ENCODE measurements around the gene SAFB.

The SAFB gene

DNA sequence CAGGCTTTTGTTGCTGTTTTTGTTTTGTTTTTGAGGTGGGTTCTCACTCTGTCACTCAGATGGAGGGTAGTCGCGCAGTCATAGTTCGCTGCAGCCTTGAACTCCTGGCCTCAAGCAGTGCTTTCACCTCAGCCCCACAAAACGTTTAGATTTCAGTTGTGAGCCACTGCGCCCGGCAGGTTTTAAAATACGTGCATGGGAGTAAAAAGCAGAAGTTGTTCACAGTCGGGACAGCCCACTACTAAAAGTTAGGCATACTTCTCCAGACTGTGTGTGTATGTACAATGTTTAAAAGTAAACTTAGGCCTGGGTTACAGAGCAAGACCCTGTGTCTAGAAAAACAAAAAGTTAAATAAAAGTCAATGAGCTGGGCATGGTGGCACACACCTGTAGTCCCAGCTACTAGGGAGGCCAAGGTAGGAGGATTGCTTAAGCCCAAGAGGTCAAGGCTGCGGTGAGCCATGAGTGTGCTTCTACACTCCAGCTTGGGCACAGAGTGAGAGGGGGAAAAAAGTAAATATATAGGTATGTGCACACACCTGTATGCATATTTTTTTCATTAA, 6.1 kb downstream of the SAFB start:
- no peak for DNase-seq

DNA sequence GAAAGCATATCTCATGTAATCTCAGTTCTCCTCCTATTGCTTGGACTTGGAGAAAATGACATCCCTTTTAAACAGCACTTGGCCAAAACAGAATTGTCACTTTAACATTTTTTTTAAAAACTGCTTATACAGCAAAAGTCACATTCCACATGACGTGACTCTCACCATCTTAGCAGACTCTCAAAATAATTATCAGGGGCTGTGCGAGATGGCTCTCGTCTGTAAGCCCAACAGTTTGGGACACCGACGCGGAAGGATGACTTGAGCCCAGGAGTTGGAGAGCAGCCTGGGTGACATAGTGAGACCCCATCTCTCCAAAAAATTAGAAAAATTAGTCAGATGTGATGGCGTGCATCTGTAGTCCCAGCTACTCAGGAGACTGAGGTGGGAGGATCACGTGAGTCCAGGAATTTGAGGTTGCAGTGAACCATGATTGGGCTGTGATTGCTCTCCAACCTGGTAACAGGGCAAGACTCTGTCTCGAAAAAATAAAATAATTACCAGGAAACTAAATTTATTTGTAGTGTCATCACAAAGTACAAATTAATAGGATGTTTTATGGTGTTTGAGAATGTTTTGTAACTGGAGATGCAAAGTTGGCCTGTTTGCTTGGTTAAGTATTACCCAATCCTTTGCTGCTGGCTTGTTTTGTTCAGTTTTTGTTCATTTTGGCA, 8.8 kb downstream of the SAFB start:
- no peak for DNase-seq

DNA sequence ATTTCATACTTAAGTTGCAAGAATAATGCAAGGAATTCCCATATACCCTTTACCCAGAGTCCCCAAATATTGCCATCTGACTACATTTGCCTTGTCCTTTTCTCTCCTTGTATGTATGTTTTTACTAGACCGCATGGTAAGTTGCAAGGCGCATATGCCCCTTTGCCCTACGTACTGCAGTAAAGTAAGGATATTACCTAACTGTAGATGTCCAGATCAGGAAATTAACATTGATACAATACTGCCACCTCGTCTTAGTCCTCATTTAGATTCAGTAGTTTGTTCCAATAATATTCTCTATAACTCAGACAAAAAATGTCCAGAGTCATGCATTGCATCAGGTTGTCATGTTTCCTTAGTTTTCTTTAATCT, 9.3 kb downstream of the SAFB start:
- no peak for DNase-seq

DNA sequence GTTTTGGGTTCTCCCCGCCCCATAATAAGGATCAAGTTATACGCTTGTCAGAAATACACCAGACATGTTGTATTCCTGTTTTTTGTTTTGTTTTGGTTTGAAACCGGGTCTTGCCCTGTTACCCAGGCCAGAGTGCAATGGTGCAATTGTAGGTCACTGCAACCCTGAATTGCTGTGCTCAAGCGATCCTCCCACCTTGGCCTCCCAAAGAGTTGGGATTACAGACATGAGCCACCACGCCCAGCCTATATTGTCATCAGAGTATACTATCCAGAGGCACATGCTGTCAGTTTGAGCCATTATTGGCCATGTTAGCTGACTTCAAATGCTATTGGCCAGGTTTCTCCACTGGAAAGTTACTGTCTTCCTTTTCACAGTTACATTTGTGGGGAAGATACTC, 9.8 kb downstream of the SAFB start:
- no peak for DNase-seq

DNA sequence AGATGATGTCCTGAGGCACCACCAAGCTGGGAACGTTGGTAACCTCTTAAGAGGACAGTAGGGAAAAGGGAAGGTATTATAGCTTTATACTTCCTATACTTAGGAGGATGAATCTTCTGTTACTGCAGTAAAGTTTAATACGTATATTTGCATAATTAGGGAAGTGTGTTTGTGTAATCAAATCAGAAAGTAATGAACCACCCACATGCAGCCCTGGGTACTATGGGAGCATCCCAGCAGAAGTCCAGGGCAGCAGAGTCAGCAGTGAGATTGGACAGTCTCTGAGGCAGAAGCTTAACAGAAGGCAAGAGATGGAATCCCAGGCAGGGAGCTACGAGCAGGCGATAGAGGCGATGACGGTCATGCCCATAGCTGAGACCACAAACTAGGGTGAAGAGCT, 12.5 kb downstream of the SAFB start:
- DNase-seq, result no peak

DNA sequence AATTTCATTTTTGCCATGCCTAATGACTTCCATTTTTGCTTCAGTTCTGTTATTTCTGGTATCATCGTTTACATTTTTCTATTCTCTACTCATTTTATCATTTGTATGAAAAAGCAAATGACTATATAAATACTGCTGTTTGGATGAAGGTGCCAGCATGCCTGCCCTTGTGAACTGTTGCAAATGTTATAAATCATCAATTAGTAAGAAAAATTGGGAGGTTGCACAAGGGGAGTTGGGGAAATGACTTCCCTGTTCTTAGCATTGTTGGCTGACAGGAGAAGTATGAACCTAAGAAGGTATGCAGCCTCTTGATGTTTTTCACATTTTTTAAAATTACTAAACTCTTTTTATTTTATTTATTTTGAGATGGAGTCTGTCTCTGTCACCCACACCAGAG, 15.1 kb downstream of the SAFB start:
- DNase-seq, result no peak

DNA sequence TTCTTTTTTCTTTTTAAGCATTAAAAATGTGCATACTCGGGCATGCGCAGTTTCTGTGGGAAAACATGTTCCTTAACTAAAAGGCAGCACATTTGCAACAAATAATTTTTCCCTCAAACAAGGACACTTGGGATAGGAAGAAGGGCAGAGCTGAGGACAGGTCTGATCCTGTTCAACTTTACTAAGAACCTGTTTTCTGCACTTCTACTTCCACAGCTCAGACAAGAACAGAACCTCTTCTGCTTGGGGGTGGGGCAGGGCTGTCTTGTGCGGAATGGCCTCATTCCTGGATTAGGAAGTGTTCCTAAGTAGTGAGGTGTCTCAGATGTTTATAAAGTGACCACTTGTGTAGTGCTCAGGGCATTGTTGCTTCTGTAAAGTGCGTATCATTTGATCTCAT, 18.3 kb downstream of the SAFB start:
- DNase-seq, result no peak

DNA sequence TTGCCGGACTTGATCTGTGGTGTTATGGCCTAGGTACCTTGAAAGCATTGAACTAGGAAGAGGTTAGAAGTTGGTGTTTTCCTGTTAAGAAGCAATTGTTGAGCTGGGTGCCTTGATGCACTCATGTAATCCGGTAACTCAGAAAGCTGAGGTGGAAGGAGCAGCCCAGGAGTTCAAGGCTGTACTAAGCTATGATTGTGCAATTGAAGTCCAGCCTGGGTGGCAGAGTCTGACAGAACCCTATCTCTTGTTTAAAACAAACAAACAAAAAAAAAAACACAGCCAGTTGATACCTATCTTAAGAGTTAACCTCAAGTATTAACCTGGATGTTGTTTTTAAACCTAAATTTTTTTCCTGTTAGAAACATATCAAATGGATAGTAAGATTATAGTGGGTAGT, 19.3 kb downstream of the SAFB start:
- no peak for DNase-seq

DNA sequence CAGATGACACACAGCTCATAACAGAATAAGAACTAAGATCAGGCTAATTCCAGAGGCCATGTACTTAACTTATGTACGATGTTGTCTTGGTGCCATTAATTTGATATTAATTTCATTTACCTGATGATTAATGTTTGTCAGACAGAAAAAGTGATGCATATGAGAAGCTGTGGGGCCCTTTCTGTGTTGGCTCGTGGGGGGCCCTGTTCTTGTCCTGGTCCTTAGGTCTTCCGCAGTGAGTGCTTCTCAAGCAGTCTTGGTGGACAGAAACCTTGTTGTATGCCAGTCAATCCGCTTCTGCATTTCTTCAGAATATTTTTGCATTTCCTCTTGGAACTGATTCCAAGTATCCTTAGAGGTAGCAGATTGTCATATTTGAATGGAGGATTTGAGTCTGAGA, 20.2 kb downstream of the SAFB start:
- no peak for DNase-seq

DNA sequence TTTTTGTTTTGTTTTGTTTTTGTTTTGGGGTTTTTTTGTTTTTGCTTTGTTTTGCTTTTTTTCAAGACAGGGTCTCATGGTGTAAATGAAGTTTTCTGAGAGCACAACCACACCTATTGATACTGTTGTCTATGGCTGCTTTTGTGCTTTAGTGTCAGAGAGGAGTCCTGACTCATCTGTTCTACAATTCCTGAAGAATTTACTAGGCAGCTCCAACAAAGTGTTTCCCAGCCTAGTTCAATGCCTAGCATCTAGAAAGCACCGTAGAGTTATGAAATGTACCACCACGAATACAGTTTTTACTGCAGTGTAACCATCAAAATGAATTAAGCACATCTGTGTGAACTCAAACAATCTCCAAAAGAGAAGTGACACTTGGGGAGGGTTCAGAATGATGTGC, 21.2 kb downstream of the SAFB start:
- DNase-seq, result no peak

DNA sequence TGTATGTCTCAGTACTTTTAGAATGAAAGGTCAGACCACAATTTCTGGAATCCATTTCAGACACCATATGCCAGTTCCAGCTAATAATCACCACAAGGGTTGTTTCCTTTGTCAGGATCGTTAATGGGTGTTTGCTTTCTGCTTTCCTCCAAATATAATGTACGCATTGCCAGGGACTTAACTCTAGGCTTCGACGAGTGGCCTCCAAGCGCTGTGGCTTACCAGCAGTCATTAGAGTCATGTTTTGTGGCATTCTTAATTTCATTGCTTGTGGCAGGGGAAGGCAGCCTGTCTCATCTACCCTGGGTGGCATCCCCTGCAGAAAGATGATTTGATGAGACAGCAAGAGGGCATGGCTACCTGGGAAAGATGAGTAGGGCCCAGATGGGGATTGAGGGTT, 22.5 kb downstream of the SAFB start:
- DNase-seq, result no peak

DNA sequence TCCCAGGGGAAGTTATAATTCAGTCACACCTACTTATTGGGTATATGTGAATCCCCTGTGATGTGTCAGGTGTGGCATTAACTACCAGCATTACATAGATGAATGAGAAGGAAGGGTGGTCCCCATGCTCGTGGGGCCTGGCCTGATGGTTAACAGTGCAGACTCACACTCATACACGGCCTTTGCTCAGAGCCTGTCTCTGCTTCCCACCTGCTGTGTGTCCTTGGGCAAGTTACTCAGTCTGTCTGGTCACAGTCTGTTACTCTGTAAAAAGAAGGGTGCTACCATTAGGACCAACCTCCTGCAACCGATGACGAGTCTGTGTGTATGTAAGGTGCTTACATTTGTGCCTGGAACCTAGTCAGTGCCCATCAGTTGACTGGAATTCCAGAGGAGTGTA, 23.8 kb downstream of the SAFB start:
- DNase-seq, result no peak

DNA sequence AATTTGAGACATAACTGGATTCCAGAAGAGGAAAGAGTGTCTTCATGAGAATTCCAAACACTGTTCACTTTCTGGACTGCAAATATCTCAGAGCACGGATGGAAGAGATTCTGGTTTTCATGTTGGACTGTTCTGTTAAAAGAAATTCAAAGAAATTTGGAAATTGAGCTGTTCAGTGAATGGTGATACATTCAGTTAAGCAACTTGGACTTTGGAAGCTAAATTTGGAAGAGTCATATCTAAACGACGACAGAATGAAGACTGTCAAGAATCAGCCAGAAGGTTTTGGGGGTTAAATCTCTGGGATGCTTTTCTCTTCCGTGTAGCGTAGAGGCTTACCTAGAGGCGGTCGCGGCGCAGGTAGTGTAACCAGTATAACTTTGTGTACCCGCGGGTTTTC, 25.6 kb downstream of the SAFB start:
- no peak for DNase-seq

DNA sequence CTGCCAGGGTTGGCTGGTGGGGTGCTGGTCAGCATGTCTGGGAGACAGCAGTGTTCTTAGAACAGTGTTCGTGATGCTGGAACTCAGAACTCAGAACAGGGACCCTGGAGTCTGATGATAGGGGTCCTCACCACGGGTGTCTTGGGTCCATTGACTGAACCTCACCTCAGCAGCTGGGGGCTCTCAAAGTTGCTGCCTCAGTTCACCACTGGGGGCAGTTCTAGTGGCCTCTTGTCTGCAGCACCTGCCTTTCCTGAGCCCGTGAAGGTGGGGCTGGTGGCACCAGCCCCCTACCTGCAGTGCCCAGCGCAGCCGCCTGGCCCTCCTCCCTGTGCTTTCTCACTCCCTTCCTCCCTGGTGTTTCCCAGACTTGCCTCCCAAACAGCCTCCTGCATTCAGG, 28.5 kb downstream of the SAFB start:
- no peak for DNase-seq

DNA sequence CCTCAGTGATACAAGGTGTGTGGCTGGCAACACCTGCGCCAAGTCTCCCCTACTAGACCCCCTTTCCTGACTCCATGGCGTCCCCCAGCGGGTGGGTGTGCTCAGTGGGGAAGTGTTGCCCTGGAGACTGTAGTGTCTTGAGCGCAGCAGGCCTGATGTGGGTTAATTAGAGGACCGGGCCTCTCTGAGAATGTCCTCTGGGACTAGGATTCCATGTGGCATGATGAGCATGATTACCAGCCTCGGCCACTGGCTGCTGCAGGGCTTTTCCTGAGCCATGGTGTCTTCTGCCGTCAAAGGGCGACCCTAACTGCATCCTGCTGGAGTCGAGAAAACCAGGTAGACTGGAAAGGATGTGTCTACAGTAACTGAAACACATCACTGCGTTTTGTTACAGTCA, 29.4 kb downstream of the SAFB start:
- DNase-seq, result no peak

DNA sequence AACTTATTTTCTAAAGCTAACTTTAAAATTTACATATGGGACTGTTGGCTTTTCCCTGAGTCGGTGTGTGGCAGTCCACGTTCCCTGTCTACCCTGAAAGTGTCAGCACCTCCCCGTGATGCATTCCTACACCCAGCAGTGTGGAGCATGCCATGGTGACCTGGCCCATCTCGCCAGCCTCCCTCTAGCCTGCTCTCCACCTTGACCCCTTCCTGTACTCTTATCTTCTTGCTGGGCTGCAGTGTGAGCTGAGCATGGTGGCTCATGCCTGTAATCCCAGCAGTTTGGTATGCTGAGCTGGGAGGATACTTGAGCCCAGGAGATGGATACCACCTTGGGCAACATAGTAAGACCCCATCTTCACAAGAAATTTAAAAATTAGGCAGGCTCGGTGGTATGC, 32.0 kb downstream of the SAFB start:
- DNase-seq, result no peak

DNA sequence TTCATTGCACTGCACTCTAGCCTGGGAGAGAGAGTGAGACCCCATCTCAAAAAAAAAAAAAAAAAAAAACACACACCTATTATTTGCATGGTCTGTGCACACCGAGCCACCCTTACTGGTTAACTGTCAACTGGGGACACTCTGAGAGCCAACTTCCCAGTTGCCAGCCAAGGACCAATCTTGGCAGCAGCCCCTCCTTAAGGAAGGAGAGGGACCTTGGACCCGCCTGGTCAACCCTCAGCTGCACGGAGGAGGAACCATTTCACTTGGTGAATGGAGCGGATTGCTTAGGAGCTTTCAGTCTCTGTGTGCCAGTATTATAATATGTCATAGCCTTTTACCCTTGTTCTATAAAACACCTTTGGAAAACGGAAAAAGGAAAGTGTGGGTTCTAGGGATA, 32.5 kb downstream of the SAFB start:
- no peak for DNase-seq

DNA sequence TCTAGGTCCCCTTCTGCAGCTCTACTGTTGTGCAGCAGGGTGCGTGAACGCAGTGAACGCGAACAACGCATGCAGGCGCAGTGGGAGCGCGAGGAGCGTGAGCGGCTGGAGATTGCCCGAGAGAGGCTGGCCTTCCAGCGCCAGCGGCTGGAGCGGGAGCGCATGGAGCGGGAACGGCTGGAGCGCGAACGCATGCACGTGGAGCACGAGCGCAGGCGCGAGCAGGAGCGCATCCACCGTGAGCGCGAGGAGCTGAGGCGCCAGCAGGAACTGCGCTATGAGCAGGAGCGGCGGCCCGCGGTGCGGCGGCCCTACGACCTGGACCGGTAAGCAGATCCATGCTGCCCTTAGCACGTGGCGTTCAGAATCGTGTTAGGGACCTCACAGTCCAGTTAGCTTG, 38.6 kb downstream of the SAFB start:
- no peak for DNase-seq

DNA sequence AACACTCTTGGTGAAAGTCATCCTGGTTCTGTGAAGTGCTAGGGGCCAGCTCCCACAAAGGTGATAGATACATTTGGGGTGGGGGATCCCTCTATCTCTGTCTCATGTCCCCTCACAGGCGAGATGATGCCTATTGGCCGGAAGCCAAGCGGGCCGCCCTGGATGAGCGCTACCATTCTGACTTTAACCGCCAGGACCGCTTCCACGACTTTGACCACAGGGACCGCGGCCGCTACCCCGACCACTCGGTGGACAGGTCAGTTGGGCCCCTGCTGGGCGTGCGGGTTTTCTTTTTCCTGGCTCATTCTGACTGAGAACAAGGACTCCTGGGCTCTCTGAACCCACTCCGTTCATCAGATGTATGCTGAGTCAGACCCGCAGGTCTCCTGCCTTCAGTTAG, 41.0 kb downstream of the SAFB start:
- DNase-seq, result no peak

DNA sequence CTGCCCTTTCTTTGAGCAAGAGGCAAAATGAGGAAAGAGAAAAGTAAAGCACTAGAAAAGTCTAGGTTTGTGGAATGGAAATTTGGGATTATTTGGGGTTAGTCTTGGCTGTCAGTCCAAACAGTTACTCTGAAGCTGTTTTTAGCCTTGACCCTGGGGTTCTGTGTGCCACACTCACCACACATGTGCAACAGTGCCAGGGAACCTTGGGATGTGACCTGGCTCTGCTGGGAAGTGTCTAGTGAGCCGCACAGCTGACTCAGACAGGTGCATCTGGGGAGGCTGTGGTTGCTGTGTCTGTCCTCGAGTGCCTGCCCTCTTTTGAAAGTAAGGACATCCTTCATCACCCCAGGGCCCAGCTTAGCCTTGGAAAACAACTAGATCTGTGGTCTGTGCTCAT, 41.6 kb downstream of the SAFB start:
- DNase-seq, result no peak

DNA sequence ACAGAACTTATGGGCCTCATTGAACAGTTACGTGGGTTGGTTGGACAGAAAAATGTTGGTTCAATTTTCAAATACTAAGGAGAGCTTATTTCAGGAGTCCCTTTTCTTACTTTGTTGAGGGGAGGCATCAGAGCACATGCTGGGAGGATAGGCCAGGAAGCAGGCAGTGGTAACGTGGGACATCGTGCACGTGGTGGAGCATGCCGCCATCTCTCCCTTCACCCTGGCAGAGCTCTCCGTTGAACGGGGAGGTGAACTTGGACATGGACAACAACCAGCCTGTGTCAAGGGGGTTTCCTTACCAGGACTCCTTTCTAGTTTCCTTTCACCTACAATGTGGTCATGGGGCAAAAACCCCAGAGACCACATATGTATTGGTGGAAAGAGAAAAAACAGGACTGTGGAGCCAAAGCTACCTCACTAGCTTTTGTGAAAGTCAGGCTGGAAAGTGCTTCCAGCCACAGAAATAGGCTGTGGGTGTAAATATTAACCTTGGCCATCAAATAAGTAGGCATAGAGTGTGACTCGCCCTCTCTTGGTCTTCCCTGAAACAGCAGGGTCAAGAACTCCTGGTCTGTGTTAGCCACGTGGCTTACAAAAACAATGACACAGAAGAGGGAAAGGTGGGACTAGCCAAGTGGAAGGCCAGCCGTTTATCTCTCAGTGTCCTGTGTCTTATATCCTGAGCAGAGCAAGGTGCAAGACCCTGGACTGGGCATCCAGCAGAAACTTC, 43.1 kb downstream of the SAFB start:
- no peak for DNase-seq

DNA sequence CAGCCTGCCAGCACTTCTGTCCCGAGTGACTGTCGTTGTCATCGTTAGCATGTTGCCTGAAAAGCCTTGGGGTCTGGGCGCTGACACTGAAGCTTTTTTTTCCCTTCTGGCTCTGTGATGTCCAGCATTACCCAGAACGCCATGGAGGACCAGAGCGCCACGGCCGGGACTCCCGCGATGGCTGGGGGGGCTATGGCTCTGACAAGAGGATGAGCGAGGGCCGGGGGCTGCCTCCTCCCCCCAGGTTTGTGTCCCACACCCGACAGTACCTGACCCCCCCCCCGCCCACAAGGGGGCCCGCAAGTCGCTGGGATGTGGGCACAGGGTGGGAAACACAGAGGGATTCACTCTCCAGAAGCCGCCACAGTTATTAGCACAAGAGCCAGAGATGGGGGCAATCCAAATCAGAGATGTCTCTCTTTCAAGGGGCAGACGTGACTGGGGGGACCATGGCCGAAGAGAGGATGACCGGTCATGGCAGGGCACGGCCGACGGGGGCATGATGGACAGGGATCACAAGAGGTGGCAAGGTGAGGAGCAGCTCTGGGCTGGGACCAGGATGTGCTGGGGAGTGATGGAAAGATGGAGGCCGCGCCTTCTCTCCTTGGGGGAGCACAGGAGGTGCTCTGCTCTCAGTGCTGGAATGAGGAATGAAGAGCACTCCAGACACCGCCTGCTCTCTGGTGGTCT, 44.2 kb downstream of the SAFB start:
- DNase-seq, result no peak

DNA sequence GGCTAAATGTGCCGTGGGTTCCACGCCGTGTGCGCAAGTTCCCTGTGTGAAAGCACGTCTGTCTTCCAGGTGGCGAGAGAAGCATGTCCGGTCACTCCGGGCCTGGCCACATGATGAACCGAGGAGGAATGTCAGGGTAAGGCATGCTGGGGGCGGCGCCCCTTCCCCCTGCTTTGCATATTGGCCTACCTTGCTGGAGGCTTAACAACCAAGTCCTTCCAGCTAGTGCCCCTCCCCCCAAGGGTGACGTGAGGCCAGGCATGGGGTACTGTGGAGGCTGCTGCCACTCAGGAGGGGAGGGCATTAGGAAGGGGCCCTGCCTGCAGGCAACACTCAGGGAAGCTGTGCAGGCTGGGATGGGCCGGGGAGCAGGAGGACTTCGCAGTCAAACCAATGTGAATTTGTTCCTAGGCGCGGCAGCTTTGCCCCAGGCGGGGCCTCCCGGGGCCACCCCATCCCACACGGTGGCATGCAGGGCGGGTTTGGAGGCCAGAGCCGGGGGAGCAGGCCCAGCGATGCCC, 44.9 kb downstream of the SAFB start:
- DNase-seq, result no peak

DNA sequence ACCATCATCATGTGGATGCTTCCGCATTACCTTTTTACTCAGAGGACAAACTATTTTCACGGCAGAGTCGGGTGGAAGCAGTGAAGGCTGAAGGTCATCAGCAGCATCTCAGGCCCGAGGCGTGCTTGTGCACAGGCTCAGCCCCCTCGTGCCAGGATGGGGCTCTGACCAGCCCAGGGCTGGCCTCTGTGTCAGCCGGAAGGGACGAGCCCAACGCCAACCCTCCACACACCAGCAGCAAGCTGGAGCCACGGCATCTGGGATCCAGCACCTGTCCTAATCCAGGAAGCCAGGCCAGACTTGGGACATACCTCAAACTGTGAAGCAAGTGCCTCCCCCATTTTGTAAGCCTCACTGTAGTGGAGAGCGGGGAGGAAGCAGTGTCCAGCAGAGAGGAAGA, 46.3 kb downstream of the SAFB start:
- DNase-seq, result no peak
